Loucy (cell line): Measurements from ENCODE around the gene MSMP.

Experiments
- CTCF ChIP-seq: fragments of 200-600 bp; sonication (generic); conservative IDR thresholded peaks from 2 replicates; pipeline ENCODE4 v1.5.1; 2014; ENCODE audit warnings: mild to moderate bottlenecking, antibody characterized with exemption, low read length
- EZH2phosphoT487 ChIP-seq: fragments of 200-600 bp; IDR thresholded peaks from 2 replicates; pipeline ENCODE4 v1.6.1; 2018; ENCODE audit warnings: antibody characterized with exemption, mild to moderate bottlenecking, moderate library complexity, borderline replicate concordance

GRCh38 chr9:35783418-35783817, 29.3 kb upstream of the MSMP start:
- TF ChIP-seq EZH2phosphoT487 (no peak), CTCF (no peak)
